ENCODE measurements around the gene RASGRP3. TPM values are rescaled to one million over a fixed set of nuclear protein-coding genes. Genes with fewer than 3 reads are reported as not detected.

Gene RASGRP3
- 0.70 to 1.6 TPM (median 1.2 TPM) in 5 replicates for total RNA-seq (2022; extraction: Qiagen RNA extraction; ENCODE audit: low read depth)

GRCh38 chr2:33476131-33476792, at the start of gene RASGRP3:
Gene RASGRP3 (plus strand): TSS chr2:33476649. CDS start chr2:33515137, 38,488 bp downstream.

GRCh38 chr2:33599175-33599942, 122.9 kb downstream of the RASGRP3 start, which contains the start of gene FAM98A:
Gene FAM98A (minus strand): TSS chr2:33599299. CDS start chr2:33599221, 78 bp downstream.

Other genes starting within 250 kb of the RASGRP3 start
- 55.4 to 133 TPM (median 67.5 TPM) in 5 replicates for gene FAM98A, start 122.7 kb downstream of the RASGRP3 start, total RNA-seq (2022; extraction: Qiagen RNA extraction; ENCODE audit: low read depth)